RWPE1 (cell line): ENCODE measurements around the gene SCN8A.

Source experiments
- CTCF ChIA-PET: fragments of 350-600 bp; sonication (Branson Sonifier 250); formaldehyde crosslinking; extraction: SDS; loops from one replicate; lab custom pipeline; 2021; lab: Yijun Ruan, JAX
- POLR2A ChIA-PET: fragments of 400-600 bp; formaldehyde crosslinking; extraction: SDS; loops from one replicate; lab custom pipeline; 2020; ENCODE audit warnings: antibody characterized with exemption; ENCODE audit not compliant: low non-redundant PET; lab: Yijun Ruan, JAX
- DNase-seq: peaks from one replicate; pipeline ENCODE4 v3.0.0; 2012; ENCODE audit warnings: low spot score
- H3K27ac ChIP-seq: fragments of 450-650 bp; 2 replicates; pipeline ENCODE4 v1.5.1; 2017
- CTCF ChIP-seq: fragments of 450-650 bp; conservative IDR thresholded peaks from 2 replicates; pipeline ENCODE4 v1.5.1; 2017; ENCODE audit warnings: low read depth, mild to moderate bottlenecking

The SCN8A gene

DNA sequence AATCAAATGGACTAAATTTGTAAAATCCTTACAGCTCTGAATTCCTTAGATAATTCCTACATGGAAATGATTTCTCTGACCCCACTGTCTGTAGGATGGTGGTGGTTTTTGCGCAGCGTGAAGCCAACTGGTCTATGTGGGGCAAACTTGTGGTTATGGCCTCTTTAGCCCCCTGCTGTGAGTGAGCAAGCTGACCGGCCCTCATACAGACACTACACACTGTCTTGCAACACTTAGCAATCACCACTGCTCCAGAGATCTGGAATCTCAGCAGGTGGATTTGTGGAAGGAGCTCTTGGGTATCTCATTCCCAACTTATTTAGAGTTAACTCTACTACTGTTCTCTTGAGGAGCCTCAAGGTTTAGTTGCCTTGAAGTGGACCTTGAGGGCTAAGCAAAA, 70.2 kb downstream of the SCN8A start:
- no peak overlapping the region for H3K27ac ChIP-seq
- no peak for DNase-seq
- ChIA-PET CTCF (no interaction called here), POLR2A (no interaction called here)
- TF ChIP-seq CTCF, result no peak

- ChIA-PET POLR2A (no interaction called here), CTCF (no interaction called here)
- TF ChIP-seq CTCF, result no peak
- DNase-seq, result no peak
- no peak overlapping the region for H3K27ac ChIP-seq
These were observed 70.8 kb downstream of the SCN8A start for GRCh38 chr12:51661836-51662235.

- POLR2A ChIA-PET, result no interaction called here
- TF ChIP-seq CTCF, result no peak
- CTCF ChIA-PET, result no interaction called here
- DNase-seq, result no peak
- H3K27ac ChIP-seq, result no peak overlapping the region
These were observed 71.7 kb downstream of the SCN8A start for GRCh38 chr12:51662728-51663154.

- DNase-seq, result no peak
- no peak for TF ChIP-seq CTCF
- CTCF ChIA-PET, result no interaction called here
- POLR2A ChIA-PET, result no interaction called here
- H3K27ac ChIP-seq, result no peak overlapping the region
These were observed 72.4 kb downstream of the SCN8A start for GRCh38 chr12:51663390-51663789.

DNA sequence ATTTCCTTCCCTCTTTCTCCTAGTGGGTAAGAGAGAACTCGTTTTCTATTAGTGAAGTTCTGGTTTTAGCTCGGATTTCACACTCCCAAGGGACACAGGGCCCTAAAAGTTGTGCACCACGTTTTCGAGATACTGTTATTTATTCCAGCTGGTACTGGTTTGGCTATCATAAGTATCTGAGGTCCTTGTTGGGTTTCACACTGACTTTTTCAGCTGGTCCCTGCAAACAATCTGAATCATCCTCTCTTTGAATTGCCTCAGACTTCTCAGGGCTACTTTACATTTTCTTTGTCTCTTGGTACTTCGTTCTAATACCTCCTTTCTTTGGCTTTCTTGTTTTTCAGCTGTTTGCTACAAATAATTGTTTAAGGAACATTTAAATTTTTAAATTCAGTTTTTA, 75.7 kb downstream of the SCN8A start:
- no peak overlapping the region for H3K27ac ChIP-seq
- ChIA-PET CTCF (no interaction called here), POLR2A (no interaction called here)
- TF ChIP-seq CTCF, result no peak
- DNase-seq, result no peak

DNA sequence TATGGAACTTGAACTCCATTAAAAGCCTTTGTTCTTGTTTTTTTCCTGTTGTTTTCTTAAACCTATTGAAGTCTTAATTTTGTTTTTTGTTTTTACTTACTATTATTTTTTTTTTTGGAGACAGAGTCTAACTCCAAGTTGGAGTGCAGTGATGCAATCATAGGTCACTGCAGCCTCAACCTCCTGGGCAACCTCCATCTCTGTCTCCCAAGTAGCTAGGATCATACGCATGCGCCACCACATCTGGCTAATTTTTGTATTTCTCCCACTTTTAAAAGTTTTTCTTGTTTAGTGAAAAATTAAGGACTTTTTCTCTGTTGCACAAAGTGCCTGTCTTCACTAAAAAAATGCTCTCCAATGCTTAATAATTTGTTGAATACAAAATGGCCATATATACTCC, 76.2 kb downstream of the SCN8A start:
- CTCF ChIA-PET, result no interaction called here
- no peak for TF ChIP-seq CTCF
- POLR2A ChIA-PET, result no interaction called here
- H3K27ac ChIP-seq, result no peak overlapping the region
- DNase-seq, result no peak

DNA sequence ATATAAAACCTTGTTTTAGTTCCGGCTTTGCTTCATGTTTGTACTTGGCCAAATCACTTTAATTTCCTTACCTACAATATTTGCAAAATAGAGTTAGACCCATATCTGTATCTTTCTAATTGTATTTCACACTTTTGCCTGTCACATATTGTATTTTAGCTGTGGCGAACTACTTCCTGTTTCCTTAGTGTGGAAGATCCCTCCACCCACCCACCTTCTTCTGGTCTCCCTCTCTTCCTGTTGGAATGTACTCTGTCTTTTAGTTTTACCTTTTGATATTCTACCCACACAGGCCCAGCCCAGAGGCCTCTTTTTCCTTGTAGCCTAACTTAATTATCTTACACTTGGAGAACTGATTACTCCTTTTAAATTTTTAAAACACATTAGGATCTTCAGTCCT, 78.2 kb downstream of the SCN8A start:
- POLR2A ChIA-PET, result no interaction called here
- no peak for TF ChIP-seq CTCF
- CTCF ChIA-PET, result no interaction called here
- no peak overlapping the region for H3K27ac ChIP-seq
- DNase-seq, result no peak
